ENCODE data around the gene ING2.

DNA sequence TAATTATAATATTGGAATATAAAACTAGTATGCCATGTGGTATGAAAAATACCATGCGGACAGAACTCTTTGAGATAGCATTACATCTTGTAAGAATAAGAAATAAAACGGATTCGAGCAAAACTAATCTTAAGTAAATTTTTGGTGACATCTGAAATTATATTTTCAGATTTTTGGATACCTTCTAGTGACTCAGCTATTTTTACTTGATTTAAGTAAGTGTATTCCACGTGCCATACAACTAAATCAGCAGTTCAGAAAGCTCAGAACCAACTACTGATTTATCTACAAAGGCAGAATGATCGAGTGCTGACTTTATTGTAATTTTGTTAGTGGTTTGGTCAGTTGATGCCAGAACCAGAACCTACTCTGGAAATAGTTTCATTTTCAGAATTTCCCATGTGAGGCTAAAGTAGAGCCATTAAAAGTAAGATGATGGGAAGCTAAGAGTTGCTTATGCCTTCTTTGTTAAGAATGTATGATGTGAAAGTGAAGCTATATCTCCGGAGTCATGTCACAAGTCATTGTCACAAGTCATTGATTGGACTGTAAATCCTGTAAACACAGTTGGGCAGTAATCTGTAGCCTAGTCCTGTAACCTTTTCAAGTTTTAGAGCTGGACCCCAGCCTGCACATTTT lies 4.0 kb downstream of the ING2 start:
- no peak for TF ChIP-seq POLR2A (IDR thresholded peaks at IDR 0.05)
- TF ChIP-seq, protein P1, sequence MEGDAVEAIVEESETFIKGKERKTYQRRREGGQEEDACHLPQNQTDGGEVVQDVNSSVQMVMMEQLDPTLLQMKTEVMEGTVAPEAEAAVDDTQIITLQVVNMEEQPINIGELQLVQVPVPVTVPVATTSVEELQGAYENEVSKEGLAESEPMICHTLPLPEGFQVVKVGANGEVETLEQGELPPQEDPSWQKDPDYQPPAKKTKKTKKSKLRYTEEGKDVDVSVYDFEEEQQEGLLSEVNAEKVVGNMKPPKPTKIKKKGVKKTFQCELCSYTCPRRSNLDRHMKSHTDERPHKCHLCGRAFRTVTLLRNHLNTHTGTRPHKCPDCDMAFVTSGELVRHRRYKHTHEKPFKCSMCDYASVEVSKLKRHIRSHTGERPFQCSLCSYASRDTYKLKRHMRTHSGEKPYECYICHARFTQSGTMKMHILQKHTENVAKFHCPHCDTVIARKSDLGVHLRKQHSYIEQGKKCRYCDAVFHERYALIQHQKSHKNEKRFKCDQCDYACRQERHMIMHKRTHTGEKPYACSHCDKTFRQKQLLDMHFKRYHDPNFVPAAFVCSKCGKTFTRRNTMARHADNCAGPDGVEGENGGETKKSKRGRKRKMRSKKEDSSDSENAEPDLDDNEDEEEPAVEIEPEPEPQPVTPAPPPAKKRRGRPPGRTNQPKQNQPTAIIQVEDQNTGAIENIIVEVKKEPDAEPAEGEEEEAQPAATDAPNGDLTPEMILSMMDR (IDR thresholded peaks at IDR 0.05), result no peak
